ENCODE results near the gene PLA2G2E. TPM values are rescaled to one million over a fixed set of nuclear protein-coding genes. Genes with fewer than 3 reads are reported as not detected.

Gene PLA2G2E
- total RNA-seq = not detected
- not detected for polyA plus RNA-seq

- Histone ChIP-seq H3K27me3 (ENCODE audit: control insufficient read depth, insufficient read depth, low read length) (no peaks in the 10 kb centered on the region), H3K9me3 (ENCODE audit: control insufficient read depth in 2 of 2, low read length in 2 of 2) (no peaks in the 10 kb centered on the region), H3K4me1 (ENCODE audit: control insufficient read depth, insufficient read depth, low read length, poor library complexity, severe bottlenecking) (no peaks in the 10 kb centered on the region), H3K4me3 (ENCODE audit: low read depth, low read length) (no peak within 1 kb of the TSS), H3K36me3 (ENCODE audit: control insufficient read depth, insufficient read depth, low read length) (no peaks in the 10 kb centered on the region), H3K27ac (ENCODE audit: insufficient read depth, low read length, poor library complexity, severe bottlenecking) (no peak within 1 kb of the TSS)
- no peaks in the 10 kb centered on the region for H3K9me3 Mint-ChIP-seq
- H3K27ac Mint-ChIP-seq = peak within 1 kb of the TSS in 1 of 3 donors; percentile 9
- peaks cover 0 to under 1% (median 0%) of the 10 kb centered on the region in 4 donors for H3K4me1 Mint-ChIP-seq
- DNase-seq (no peak), ATAC-seq (ENCODE audit: low read depth in 2 of 2) (no peak)
- no peaks in the 10 kb centered on the region for H3K27me3 Mint-ChIP-seq
- no peak within 1 kb of the TSS for H3K4me3 Mint-ChIP-seq
- no peaks in the 10 kb centered on the region for H3K36me3 Mint-ChIP-seq
Observed at GRCh38 chr1:19923137-19923952, at the start of gene PLA2G2E. TSS of gene PLA2G2E (minus strand) at chr1:19923617. CDS start at chr1:19923559, 58 bp downstream.

GRCh38 chr1:19971664-19972063, 48.2 kb upstream of the PLA2G2E start:
- Mint-ChIP-seq H3K9me3 (peaks cover 0 to 1% (median 0%) of the 10 kb centered on the region in 7 donors), H3K4me1 (no peaks in the 10 kb centered on the region), H3K4me3 (no peak overlapping the region), H3K27me3 (peaks cover 24% of the 10 kb centered on the region), H3K27ac (no peak overlapping the region), H3K36me3 (no peaks in the 10 kb centered on the region)
- no peak for ATAC-seq (ENCODE audit: low read depth in 2 of 2)
- Histone ChIP-seq H3K27me3 (ENCODE audit: control insufficient read depth, insufficient read depth, low read length) (peaks cover 2% of the 10 kb centered on the region), H3K9me3 (ENCODE audit: control insufficient read depth in 2 of 2, low read length in 2 of 2) (no peaks in the 10 kb centered on the region), H3K27ac (ENCODE audit: insufficient read depth, low read length, poor library complexity, severe bottlenecking) (no peak overlapping the region), H3K4me3 (ENCODE audit: low read depth, low read length) (no peak overlapping the region), H3K4me1 (ENCODE audit: control insufficient read depth, insufficient read depth, low read length, poor library complexity, severe bottlenecking) (no peaks in the 10 kb centered on the region), H3K36me3 (ENCODE audit: control insufficient read depth, insufficient read depth, low read length) (no peaks in the 10 kb centered on the region)
- no peak for DNase-seq

- ATAC-seq (ENCODE audit: low read depth in 2 of 2) (no peak), DNase-seq (no peak)
- Mint-ChIP-seq H3K36me3 (no peaks in the 10 kb centered on the region), H3K4me1 (no peaks in the 10 kb centered on the region), H3K9me3 (peaks cover 0 to 2% (median 0%) of the 10 kb centered on the region in 7 donors), H3K27ac (no peak overlapping the region), H3K27me3 (peaks cover 22% of the 10 kb centered on the region), H3K4me3 (no peak overlapping the region)
- Histone ChIP-seq H3K4me1 (ENCODE audit: control insufficient read depth, insufficient read depth, low read length, poor library complexity, severe bottlenecking) (no peaks in the 10 kb centered on the region), H3K4me3 (ENCODE audit: low read depth, low read length) (no peak overlapping the region), H3K27me3 (ENCODE audit: control insufficient read depth, insufficient read depth, low read length) (no peaks in the 10 kb centered on the region), H3K9me3 (ENCODE audit: control insufficient read depth in 2 of 2, low read length in 2 of 2) (no peaks in the 10 kb centered on the region), H3K36me3 (ENCODE audit: control insufficient read depth, insufficient read depth, low read length) (no peaks in the 10 kb centered on the region), H3K27ac (ENCODE audit: insufficient read depth, low read length, poor library complexity, severe bottlenecking) (no peak overlapping the region)
Observed at GRCh38 chr1:19969898-19970660, 46.7 kb upstream of the PLA2G2E start.

- no peaks in the 10 kb centered on the region for H3K36me3 Mint-ChIP-seq
- DNase-seq = no peak
- H3K4me1 ChIP-seq (ENCODE audit: control insufficient read depth, insufficient read depth, low read length, poor library complexity, severe bottlenecking) = no peaks in the 10 kb centered on the region
- H3K4me3 Mint-ChIP-seq = no peak overlapping the region
- no peaks in the 10 kb centered on the region for H3K9me3 ChIP-seq (ENCODE audit: control insufficient read depth in 2 of 2, low read length in 2 of 2)
- no peaks in the 10 kb centered on the region for H3K36me3 ChIP-seq (ENCODE audit: control insufficient read depth, insufficient read depth, low read length)
- no peak overlapping the region for H3K27ac ChIP-seq (ENCODE audit: insufficient read depth, low read length, poor library complexity, severe bottlenecking)
- no peak overlapping the region for H3K27ac Mint-ChIP-seq
- H3K4me3 ChIP-seq (ENCODE audit: low read depth, low read length) = no peak overlapping the region
- H3K27me3 Mint-ChIP-seq = peaks cover 17% of the 10 kb centered on the region
- H3K27me3 ChIP-seq (ENCODE audit: control insufficient read depth, insufficient read depth, low read length) = no peaks in the 10 kb centered on the region
- no peaks in the 10 kb centered on the region for H3K4me1 Mint-ChIP-seq
- peaks cover 0 to 5% (median 0%) of the 10 kb centered on the region in 7 donors for H3K9me3 Mint-ChIP-seq
- no peak for ATAC-seq (ENCODE audit: low read depth in 2 of 2)
Observed at GRCh38 chr1:19967808-19968207, 44.4 kb upstream of the PLA2G2E start.

GRCh38 chr1:19964542-19964941, 41.1 kb upstream of the PLA2G2E start:
- Mint-ChIP-seq H3K9me3 (peaks cover 0 to 8% (median 2%) of the 10 kb centered on the region in 7 donors), H3K27me3 (peaks cover 18% of the 10 kb centered on the region), H3K4me1 (no peaks in the 10 kb centered on the region), H3K4me3 (no peak overlapping the region), H3K27ac (no peak overlapping the region), H3K36me3 (no peaks in the 10 kb centered on the region)
- H3K4me1 ChIP-seq (ENCODE audit: control insufficient read depth, insufficient read depth, low read length, poor library complexity, severe bottlenecking) = no peaks in the 10 kb centered on the region
- H3K27ac ChIP-seq (ENCODE audit: insufficient read depth, low read length, poor library complexity, severe bottlenecking) = no peak overlapping the region
- no peaks in the 10 kb centered on the region for H3K36me3 ChIP-seq (ENCODE audit: control insufficient read depth, insufficient read depth, low read length)
- no peak overlapping the region for H3K4me3 ChIP-seq (ENCODE audit: low read depth, low read length)
- H3K9me3 ChIP-seq (ENCODE audit: control insufficient read depth in 2 of 2, low read length in 2 of 2) = no peaks in the 10 kb centered on the region
- ATAC-seq (ENCODE audit: low read depth in 2 of 2) (no peak), DNase-seq (no peak)
- H3K27me3 ChIP-seq (ENCODE audit: control insufficient read depth, insufficient read depth, low read length) = no peaks in the 10 kb centered on the region

GRCh38 chr1:19963636-19964035, 40.2 kb upstream of the PLA2G2E start:
- H3K36me3 Mint-ChIP-seq = no peaks in the 10 kb centered on the region
- H3K9me3 Mint-ChIP-seq = peaks cover 0 to 8% (median 2%) of the 10 kb centered on the region in 7 donors
- no peak overlapping the region for H3K4me3 Mint-ChIP-seq
- no peaks in the 10 kb centered on the region for H3K36me3 ChIP-seq (ENCODE audit: control insufficient read depth, insufficient read depth, low read length)
- H3K27me3 ChIP-seq (ENCODE audit: control insufficient read depth, insufficient read depth, low read length) = no peaks in the 10 kb centered on the region
- no peak overlapping the region for H3K27ac Mint-ChIP-seq
- H3K27ac ChIP-seq (ENCODE audit: insufficient read depth, low read length, poor library complexity, severe bottlenecking) = no peak overlapping the region
- H3K27me3 Mint-ChIP-seq = peaks cover 18% of the 10 kb centered on the region
- H3K4me1 ChIP-seq (ENCODE audit: control insufficient read depth, insufficient read depth, low read length, poor library complexity, severe bottlenecking) = no peaks in the 10 kb centered on the region
- H3K9me3 ChIP-seq (ENCODE audit: control insufficient read depth in 2 of 2, low read length in 2 of 2) = no peaks in the 10 kb centered on the region
- H3K4me1 Mint-ChIP-seq = no peaks in the 10 kb centered on the region
- DNase-seq (no peak), ATAC-seq (ENCODE audit: low read depth in 2 of 2) (no peak)
- no peak overlapping the region for H3K4me3 ChIP-seq (ENCODE audit: low read depth, low read length)

GRCh38 chr1:19960591-19960990, 37.2 kb upstream of the PLA2G2E start:
- H3K9me3 ChIP-seq (ENCODE audit: control insufficient read depth in 2 of 2, low read length in 2 of 2) = no peaks in the 10 kb centered on the region
- no peaks in the 10 kb centered on the region for H3K27me3 ChIP-seq (ENCODE audit: control insufficient read depth, insufficient read depth, low read length)
- no peaks in the 10 kb centered on the region for H3K4me1 Mint-ChIP-seq
- no peak overlapping the region for H3K4me3 Mint-ChIP-seq
- no peak overlapping the region for H3K27ac Mint-ChIP-seq
- H3K4me1 ChIP-seq (ENCODE audit: control insufficient read depth, insufficient read depth, low read length, poor library complexity, severe bottlenecking) = no peaks in the 10 kb centered on the region
- no peak for ATAC-seq (ENCODE audit: low read depth in 2 of 2)
- H3K36me3 ChIP-seq (ENCODE audit: control insufficient read depth, insufficient read depth, low read length) = no peaks in the 10 kb centered on the region
- H3K27ac ChIP-seq (ENCODE audit: insufficient read depth, low read length, poor library complexity, severe bottlenecking) = no peak overlapping the region
- no peaks in the 10 kb centered on the region for H3K36me3 Mint-ChIP-seq
- H3K9me3 Mint-ChIP-seq = peaks cover 0 to 8% (median 3%) of the 10 kb centered on the region in 7 donors
- DNase-seq = no peak
- peaks cover 13% of the 10 kb centered on the region for H3K27me3 Mint-ChIP-seq
- no peak overlapping the region for H3K4me3 ChIP-seq (ENCODE audit: low read depth, low read length)

Data from CD4-positive, CD25-positive, alpha-beta regulatory T cell (primary cell).